ENCODE results near the gene MCU. TPM values are rescaled to one million over a fixed set of nuclear protein-coding genes. Genes with fewer than 3 reads are reported as not detected.

MCU gene
- total RNA-seq, 2 experiments from 2014 or later = 9.4 to 9.9 TPM

DNA sequence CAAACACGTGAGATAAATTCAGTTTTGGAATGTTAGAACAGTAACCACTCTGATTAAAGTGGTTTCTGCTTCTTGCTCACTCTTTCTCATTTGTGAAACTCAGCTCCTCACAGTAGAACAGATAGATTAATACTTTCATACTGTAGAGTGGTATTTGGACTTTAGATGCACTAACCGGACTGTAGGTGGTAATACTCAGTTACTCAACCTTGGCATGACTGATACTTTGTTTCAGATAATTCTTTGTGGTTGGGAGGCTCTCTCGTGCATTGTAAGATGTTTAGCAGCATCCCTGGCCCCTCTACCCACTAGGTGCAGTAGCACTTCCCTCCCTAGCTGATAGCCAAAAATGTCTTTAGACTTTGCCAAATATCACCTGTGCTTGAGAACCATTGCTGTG is 37.6 kb downstream of the MCU start:
- BruUV-seq (replicated peaks) = no TSS peak
- ChIA-PET CTCF (ENCODE audit: unreplicated experiment) (no interaction called here), POLR2A (no interaction called here)
- no peaks in the 10 kb centered on the region for H3K9me2 ChIP-seq (ENCODE audit: insufficient read depth, low read length)
- intact Hi-C loops (cut with micrococcal nuclease; ENCODE audit: unreplicated experiment) = no loop called here
- H3K4me1 ChIP-seq (ENCODE audit: insufficient read depth, low read length, poor library complexity, severe bottlenecking) = no peaks in the 10 kb centered on the region
- no peaks in the 10 kb centered on the region for H3K36me3 ChIP-seq (ENCODE audit: insufficient read depth, low read length)
- DNase-seq (ENCODE audit: low spot score) = no peak
- H3K4me3 ChIP-seq (ENCODE audit: low read depth, low read length, poor library complexity, severe bottlenecking) = no peak overlapping the region
- no peaks in the 10 kb centered on the region for H3K9me3 ChIP-seq (ENCODE audit: low read length)
- no peaks in the 10 kb centered on the region for H4K20me1 ChIP-seq (ENCODE audit: insufficient read depth, low read length)
- no peaks in the 10 kb centered on the region for H3K79me2 ChIP-seq (ENCODE audit: insufficient read depth, low read depth, low read length)
- no peak for TF ChIP-seq EZH2phosphoT487 (IDR thresholded peaks at IDR 0.05; ENCODE audit: borderline replicate concordance, low read depth, low read length)
- TF ChIP-seq, protein P1, sequence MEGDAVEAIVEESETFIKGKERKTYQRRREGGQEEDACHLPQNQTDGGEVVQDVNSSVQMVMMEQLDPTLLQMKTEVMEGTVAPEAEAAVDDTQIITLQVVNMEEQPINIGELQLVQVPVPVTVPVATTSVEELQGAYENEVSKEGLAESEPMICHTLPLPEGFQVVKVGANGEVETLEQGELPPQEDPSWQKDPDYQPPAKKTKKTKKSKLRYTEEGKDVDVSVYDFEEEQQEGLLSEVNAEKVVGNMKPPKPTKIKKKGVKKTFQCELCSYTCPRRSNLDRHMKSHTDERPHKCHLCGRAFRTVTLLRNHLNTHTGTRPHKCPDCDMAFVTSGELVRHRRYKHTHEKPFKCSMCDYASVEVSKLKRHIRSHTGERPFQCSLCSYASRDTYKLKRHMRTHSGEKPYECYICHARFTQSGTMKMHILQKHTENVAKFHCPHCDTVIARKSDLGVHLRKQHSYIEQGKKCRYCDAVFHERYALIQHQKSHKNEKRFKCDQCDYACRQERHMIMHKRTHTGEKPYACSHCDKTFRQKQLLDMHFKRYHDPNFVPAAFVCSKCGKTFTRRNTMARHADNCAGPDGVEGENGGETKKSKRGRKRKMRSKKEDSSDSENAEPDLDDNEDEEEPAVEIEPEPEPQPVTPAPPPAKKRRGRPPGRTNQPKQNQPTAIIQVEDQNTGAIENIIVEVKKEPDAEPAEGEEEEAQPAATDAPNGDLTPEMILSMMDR (conservative IDR thresholded peaks at IDR 0.05; ENCODE audit: low read length) = no peak
- no peak overlapping the region for H2AFZ ChIP-seq (ENCODE audit: low read length)
- H3K4me2 ChIP-seq (ENCODE audit: low read length) = no peak overlapping the region
- H3K27ac ChIP-seq (ENCODE audit: low read depth, low read length, poor library complexity, severe bottlenecking) = no peak overlapping the region

- Histone ChIP-seq H3K79me2 (ENCODE audit: insufficient read depth, low read depth, low read length) (no peaks in the 10 kb centered on the region), H3K9me2 (ENCODE audit: insufficient read depth, low read length) (no peaks in the 10 kb centered on the region), H3K4me3 (ENCODE audit: low read depth, low read length, poor library complexity, severe bottlenecking) (no peak overlapping the region), H3K36me3 (ENCODE audit: insufficient read depth, low read length) (no peaks in the 10 kb centered on the region), H2AFZ (ENCODE audit: low read length) (no peak overlapping the region), H3K4me1 (ENCODE audit: insufficient read depth, low read length, poor library complexity, severe bottlenecking) (no peaks in the 10 kb centered on the region), H3K27ac (ENCODE audit: low read depth, low read length, poor library complexity, severe bottlenecking) (no peak overlapping the region), H4K20me1 (ENCODE audit: insufficient read depth, low read length) (no peaks in the 10 kb centered on the region), H3K4me2 (ENCODE audit: low read length) (no peak overlapping the region), H3K9me3 (ENCODE audit: low read length) (no peaks in the 10 kb centered on the region)
- BruUV-seq (replicated peaks) = no TSS peak
- ChIA-PET POLR2A (interaction anchor here (0.7 kb wide), 1 partner anchor 898 kb away, joined by 4 read pairs; no protein-coding TSS in a partner anchor), CTCF (ENCODE audit: unreplicated experiment) (no interaction called here)
- DNase-seq (ENCODE audit: low spot score) = no peak
- no peak for TF ChIP-seq EZH2phosphoT487 (IDR thresholded peaks at IDR 0.05; ENCODE audit: borderline replicate concordance, low read depth, low read length)
- TF ChIP-seq, protein P1 (conservative IDR thresholded peaks at IDR 0.05; ENCODE audit: low read length) = no peak
- intact Hi-C loops (cut with micrococcal nuclease; ENCODE audit: unreplicated experiment) = no loop called here
These were observed 38.5 kb downstream of the MCU start for GRCh38 chr10:72730479-72730878.

DNA sequence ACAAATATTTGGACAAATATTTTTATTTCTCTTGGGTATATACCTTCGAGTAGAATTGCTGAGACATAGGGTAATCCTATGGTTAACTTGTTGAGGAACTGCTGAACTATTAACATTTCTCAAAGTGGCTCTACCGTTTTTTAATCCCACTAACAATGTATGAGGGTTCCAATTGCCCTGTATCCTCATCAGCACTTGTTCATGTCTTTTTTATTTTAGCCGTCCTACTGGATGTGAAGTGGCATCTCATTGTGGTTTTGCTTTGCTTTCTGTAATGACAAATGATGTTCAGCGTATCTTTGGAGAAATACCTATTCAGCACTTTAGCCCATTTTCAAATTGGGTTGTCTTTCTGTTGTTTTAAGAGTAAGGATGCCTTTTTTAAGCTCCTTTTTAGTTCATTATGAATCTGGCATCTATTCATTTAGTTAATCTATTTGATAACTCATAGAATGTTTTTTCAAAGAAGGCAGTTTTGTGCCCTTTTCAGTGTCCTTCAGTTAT is 40.0 kb downstream of the MCU start:
- Histone ChIP-seq H3K9me3 (ENCODE audit: low read length) (no peaks in the 10 kb centered on the region), H4K20me1 (ENCODE audit: insufficient read depth, low read length) (no peaks in the 10 kb centered on the region), H3K4me2 (ENCODE audit: low read length) (no peak overlapping the region), H3K4me1 (ENCODE audit: insufficient read depth, low read length, poor library complexity, severe bottlenecking) (no peaks in the 10 kb centered on the region), H3K79me2 (ENCODE audit: insufficient read depth, low read depth, low read length) (no peaks in the 10 kb centered on the region), H2AFZ (ENCODE audit: low read length) (no peak overlapping the region), H3K36me3 (ENCODE audit: insufficient read depth, low read length) (no peaks in the 10 kb centered on the region), H3K27ac (ENCODE audit: low read depth, low read length, poor library complexity, severe bottlenecking) (no peak overlapping the region), H3K9me2 (ENCODE audit: insufficient read depth, low read length) (no peaks in the 10 kb centered on the region), H3K4me3 (ENCODE audit: low read depth, low read length, poor library complexity, severe bottlenecking) (no peak overlapping the region)
- ChIA-PET CTCF (ENCODE audit: unreplicated experiment) (no interaction called here), POLR2A (no interaction called here)
- TF ChIP-seq, protein P1 (conservative IDR thresholded peaks at IDR 0.05; ENCODE audit: low read length) = no peak
- no peak for TF ChIP-seq EZH2phosphoT487 (IDR thresholded peaks at IDR 0.05; ENCODE audit: borderline replicate concordance, low read depth, low read length)
- no TSS peak for BruUV-seq (replicated peaks)
- intact Hi-C loops (cut with micrococcal nuclease; ENCODE audit: unreplicated experiment) = no loop called here
- DNase-seq (ENCODE audit: low spot score) = no peak
